Measurements from ENCODE around the gene CDC42EP4.

DNA sequence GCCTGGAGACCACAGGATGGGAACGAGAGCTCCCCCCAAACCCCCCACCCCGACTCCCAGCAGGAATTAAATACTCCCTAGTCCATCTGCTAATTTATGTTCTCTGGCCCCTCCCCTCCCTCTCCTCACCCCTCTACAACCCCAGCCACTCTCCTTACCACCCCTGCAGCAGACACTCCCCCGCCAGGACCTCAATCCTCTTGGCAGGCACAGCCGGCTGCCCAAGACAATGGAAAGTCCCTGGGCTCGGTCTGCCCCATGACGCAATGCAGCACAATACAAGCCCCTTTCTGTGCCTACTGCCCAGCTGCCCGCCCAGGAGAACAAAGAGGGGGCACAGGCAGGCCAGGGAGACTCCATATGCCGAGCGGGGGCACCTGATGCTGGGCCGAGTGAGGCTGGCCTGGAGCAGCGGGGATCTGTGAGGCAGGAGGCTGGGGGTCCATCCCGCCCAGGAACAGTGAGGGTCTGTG, 30.3 kb upstream of the CDC42EP4 start:
- TF ChIP-seq, protein P1, sequence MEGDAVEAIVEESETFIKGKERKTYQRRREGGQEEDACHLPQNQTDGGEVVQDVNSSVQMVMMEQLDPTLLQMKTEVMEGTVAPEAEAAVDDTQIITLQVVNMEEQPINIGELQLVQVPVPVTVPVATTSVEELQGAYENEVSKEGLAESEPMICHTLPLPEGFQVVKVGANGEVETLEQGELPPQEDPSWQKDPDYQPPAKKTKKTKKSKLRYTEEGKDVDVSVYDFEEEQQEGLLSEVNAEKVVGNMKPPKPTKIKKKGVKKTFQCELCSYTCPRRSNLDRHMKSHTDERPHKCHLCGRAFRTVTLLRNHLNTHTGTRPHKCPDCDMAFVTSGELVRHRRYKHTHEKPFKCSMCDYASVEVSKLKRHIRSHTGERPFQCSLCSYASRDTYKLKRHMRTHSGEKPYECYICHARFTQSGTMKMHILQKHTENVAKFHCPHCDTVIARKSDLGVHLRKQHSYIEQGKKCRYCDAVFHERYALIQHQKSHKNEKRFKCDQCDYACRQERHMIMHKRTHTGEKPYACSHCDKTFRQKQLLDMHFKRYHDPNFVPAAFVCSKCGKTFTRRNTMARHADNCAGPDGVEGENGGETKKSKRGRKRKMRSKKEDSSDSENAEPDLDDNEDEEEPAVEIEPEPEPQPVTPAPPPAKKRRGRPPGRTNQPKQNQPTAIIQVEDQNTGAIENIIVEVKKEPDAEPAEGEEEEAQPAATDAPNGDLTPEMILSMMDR (conservative IDR thresholded peaks at IDR 0.05; ENCODE audit: low read depth, low read length), result no peak
- TF ChIP-seq EZH2phosphoT487 (IDR thresholded peaks at IDR 0.05; ENCODE audit: borderline replicate concordance, low read length) (no peak), EZH2 (IDR thresholded peaks at IDR 0.05; ENCODE audit: low read length, unreplicated experiment) (no peak)

Measured in PC-3 (cell line).